PC-9 (cell line): ENCODE data around the gene SNORC.

ENCODE experiments used
- CTCF ChIP-seq: fragments of 200-600 bp; sonication (generic); conservative IDR thresholded peaks from 2 replicates; pipeline ENCODE4 v1.6.1; 2017; ENCODE audit warnings: mixed run types, antibody characterized with exemption, mild to moderate bottlenecking, moderate library complexity
- EZH2 ChIP-seq: fragments of 200-600 bp; sonication (generic); IDR thresholded peaks from 2 replicates; pipeline ENCODE4 v1.8.0; 2017; ENCODE audit warnings: antibody characterized with exemption, low read depth

- TF ChIP-seq CTCF: no peak
- no peak for TF ChIP-seq EZH2
These were observed 20.5 kb downstream of the SNORC start for GRCh38 chr2:232890536-232890895.
